Liver (tissue), 9 donors: ENCODE data around the gene METTL21C. TPM values are rescaled to one million over a fixed set of nuclear protein-coding genes. Genes with fewer than 3 reads are reported as not detected.

ENCODE experiments used
- DNase-seq: peaks from one replicate; pipeline ENCODE4 v3.0.0-alpha.2; 2017; ENCODE audit warnings: low spot score
- H3K27ac ChIP-seq, 2 donors: one replicate each; pipeline ENCODE4 v1.7.0; 2013; ENCODE audit warnings: inconsistent platforms in 2 of 2, low read length in 2 of 2, control low read depth in 1 of 2, low read depth in 1 of 2, mild to moderate bottlenecking in 1 of 2
- H3K27me3 ChIP-seq, 4 donors: one replicate each; pipeline versions ENCODE4 v1.6.1 to v1.7.0; 2013; ENCODE audit warnings: low read length in 3 of 4, inconsistent platforms in 1 of 4, mild to moderate bottlenecking in 1 of 4, moderate library complexity in 1 of 4; ENCODE audit not compliant: control insufficient read depth in 4 of 4, insufficient read depth in 4 of 4
- H3K36me3 ChIP-seq, 4 donors: one replicate each; pipeline versions ENCODE4 v1.6.1 to v1.7.0; 2013; ENCODE audit warnings: low read length in 3 of 4, mild to moderate bottlenecking in 3 of 4, low read depth in 1 of 4, moderate library complexity in 1 of 4; ENCODE audit not compliant: control insufficient read depth in 4 of 4, insufficient read depth in 3 of 4
- H3K4me1 ChIP-seq, 4 donors: one replicate each; pipeline versions ENCODE4 v1.6.1 to v1.7.0; 2013; ENCODE audit warnings: low read length in 3 of 4, mild to moderate bottlenecking in 3 of 4, moderate library complexity in 1 of 4; ENCODE audit not compliant: control insufficient read depth in 4 of 4, insufficient read depth in 4 of 4
- H3K4me3 ChIP-seq, 3 donors: one replicate each; pipeline versions ENCODE4 v1.6.1 to v1.7.0; 2013; ENCODE audit warnings: low read length in 3 of 3, control low read depth in 1 of 3, low read depth in 1 of 3, mild to moderate bottlenecking in 1 of 3
- H3K9ac ChIP-seq, 2 donors: one replicate each; pipeline ENCODE4 v1.7.0; 2013; ENCODE audit warnings: low read length in 2 of 2, mild to moderate bottlenecking in 2 of 2, moderate library complexity in 2 of 2, control low read depth in 1 of 2, low read depth in 1 of 2
- H3K9me3 ChIP-seq, 4 donors: one replicate each; pipeline versions ENCODE4 v1.6.1 to v1.7.0; 2013; ENCODE audit warnings: low read length in 3 of 4; ENCODE audit not compliant: control insufficient read depth in 4 of 4
- CTCF ChIP-seq: fragments of 150-350 bp; IDR thresholded peaks from 2 replicates; pipeline ENCODE4 v1.5.1; 2017; ENCODE audit warnings: improper control_type of control experiment, low read depth, low read length; ENCODE audit not compliant: missing input control
- EGR1 ChIP-seq, 2 donors: IDR thresholded peaks; 2 replicates each; pipeline ENCODE4 v1.6.1; 2016 to 2018; ENCODE audit warnings: antibody characterized with exemption in 2 of 2, low read depth in 2 of 2
- FOXA2 ChIP-seq: IDR thresholded peaks from 2 replicates; pipeline ENCODE4 v1.6.1; 2016; ENCODE audit warnings: antibody characterized with exemption
- GABPA ChIP-seq, 2 donors: IDR thresholded peaks in 1 of 2; conservative IDR thresholded peaks in 1 of 2; 2 replicates each; pipeline ENCODE4 v1.6.1; 2016; ENCODE audit warnings: antibody characterized with exemption in 2 of 2, mild to moderate bottlenecking in 1 of 2, moderate library complexity in 1 of 2
- HNF4A ChIP-seq, 2 donors: conservative IDR thresholded peaks; 2 replicates each; pipeline ENCODE4 v1.6.1; 2016; ENCODE audit warnings: antibody characterized with exemption in 2 of 2, mild to moderate bottlenecking in 2 of 2
- HNF4G ChIP-seq: IDR thresholded peaks from 2 replicates; pipeline ENCODE4 v1.6.1; 2016; ENCODE audit warnings: antibody characterized with exemption
- JUND ChIP-seq, 2 donors: IDR thresholded peaks; 2 replicates each; pipeline ENCODE4 v1.6.1; 2016; ENCODE audit warnings: antibody characterized with exemption in 2 of 2
- MAX ChIP-seq: IDR thresholded peaks from 2 replicates; pipeline ENCODE4 v1.6.1; 2016; ENCODE audit warnings: antibody characterized with exemption
- RXRA ChIP-seq, 2 donors: IDR thresholded peaks; 2 replicates each; pipeline ENCODE4 v1.6.1; 2017 to 2018; ENCODE audit warnings: antibody characterized with exemption in 2 of 2, mild to moderate bottlenecking in 1 of 2
- TAF1 ChIP-seq: conservative IDR thresholded peaks from 2 replicates; pipeline ENCODE4 v1.6.1; 2016; ENCODE audit warnings: antibody characterized with exemption, mild to moderate bottlenecking
- YY1 ChIP-seq: IDR thresholded peaks from 2 replicates; pipeline ENCODE4 v1.6.1; 2016; ENCODE audit warnings: antibody characterized with exemption, mild to moderate bottlenecking
- ZBTB33 ChIP-seq: IDR thresholded peaks from 2 replicates; pipeline ENCODE4 v1.6.1; 2016; ENCODE audit warnings: antibody characterized with exemption
- WGBS: extraction: QIAGEN DNeasy Blood & Tissue Kit; methylation state at CpG from one replicate; pipeline ENCODE4 v1.1.7; 2013; 5-methylcytosine and 5-hydroxymethylcytosine counted together
- polyA plus RNA-seq, 2 donors: library from polyadenylated mRNA; stranded (reverse) in 1 of 2; unstranded in 1 of 2; fragments of 200-250 nt in 1 of 2; fragments of >200 nt in 1 of 2; fragmentation: Nextera tagmentation in 1 of 2; extraction: Ambion mirVana in 1 of 2; gene quantifications; one replicate each; pipeline versions ENCODE4 v1.2.1 to v1.2.3, GENCODE V29; 2013 to 2015
- total RNA-seq, 2 donors: library from RNA; depleted of rRNA; stranded (reverse); fragments of >200 nt; gene quantifications; one replicate each; pipeline ENCODE4 v1.2.3, GENCODE V29; 2014
- TF ChIP-seq, protein P1 (sequence below): IDR thresholded peaks from 2 replicates; pipeline ENCODE4 v1.6.1; 2016; ENCODE audit warnings: antibody characterized with exemption
- TF ChIP-seq, protein P2 (sequence below): IDR thresholded peaks from 2 replicates; pipeline ENCODE4 v1.6.1; 2016; ENCODE audit warnings: antibody characterized with exemption, mild to moderate bottlenecking
- donor health status: healthy.
- donor health status: healthy.
- donor health status: healthy.
- donor health status: healthy.
- donor health status: healthy.

METTL21C gene
- total and polyA plus RNA-seq, 4 donors: 0.09 TPM; not detected in 3

DNA sequence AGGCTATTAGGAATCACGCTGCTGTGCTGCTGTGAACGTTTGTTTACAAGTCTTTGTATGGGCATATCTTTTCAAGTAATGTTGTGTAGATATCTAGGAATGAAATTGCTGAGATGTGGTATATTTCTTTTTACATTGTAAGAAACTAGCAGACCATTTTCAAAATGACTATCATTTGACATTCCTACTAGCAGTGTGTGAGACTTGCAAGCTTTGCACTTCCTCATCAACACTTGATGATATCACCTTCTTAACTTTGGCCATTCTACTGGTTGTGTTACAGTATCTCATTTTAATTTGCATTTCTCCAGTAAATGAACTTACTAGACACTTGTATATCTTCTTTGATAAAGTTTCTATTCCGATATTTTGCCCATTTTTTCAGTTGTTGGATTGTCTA is 12.1 kb downstream of the METTL21C start:
- no peaks in the 10 kb centered on the region for H3K27me3 ChIP-seq
- no peaks in the 10 kb centered on the region for H3K9me3 ChIP-seq
- H3K4me3 ChIP-seq: no peak overlapping the region
- TF ChIP-seq HNF4A (conservative IDR thresholded peaks at IDR 0.05): no peak
- no peak for TF ChIP-seq HNF4G
- TF ChIP-seq JUND (IDR thresholded peaks at IDR 0.05): no peak
- H3K36me3 ChIP-seq: peaks cover 0 to 13% (median 9%) of the 10 kb centered on the region in 4 donors
- DNase-seq: no peak
- WGBS: 74% methylated on average over 3 of the region's 3 CpGs
- no peak overlapping the region for H3K9ac ChIP-seq
- no peak overlapping the region for H3K27ac ChIP-seq
- H3K4me1 ChIP-seq: peaks cover 0 to 5% (median 0%) of the 10 kb centered on the region in 4 donors

DNA sequence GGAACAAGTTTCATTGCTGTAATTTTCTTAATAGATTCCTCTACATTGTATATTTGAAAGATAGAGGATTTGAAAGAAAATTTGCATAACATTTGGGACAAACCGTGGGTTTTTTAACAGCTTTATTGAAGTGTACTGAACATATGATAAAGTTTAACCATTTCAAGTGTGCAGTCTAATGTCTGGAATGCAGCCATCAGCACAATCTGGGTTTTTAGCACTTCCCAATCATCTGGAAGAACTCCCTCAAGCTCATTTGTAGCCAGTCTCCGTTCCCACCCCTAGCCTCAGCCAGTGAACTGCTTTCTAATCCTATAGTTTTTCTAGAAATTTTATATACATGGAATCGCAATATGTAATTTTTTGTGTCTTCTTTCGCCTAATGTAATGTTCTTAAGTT is 12.6 kb downstream of the METTL21C start:
- Histone ChIP-seq H3K9ac (no peak overlapping the region), H3K4me3 (no peak overlapping the region), H3K36me3 (peaks cover 0 to 19% (median 11%) of the 10 kb centered on the region in 4 donors), H3K27me3 (no peaks in the 10 kb centered on the region), H3K4me1 (peaks cover 0 to 5% (median 0%) of the 10 kb centered on the region in 4 donors), H3K9me3 (no peaks in the 10 kb centered on the region), H3K27ac (no peak overlapping the region)
- no peak for DNase-seq
- WGBS: 73% methylated on average over 4 of the region's 4 CpGs
- TF ChIP-seq HNF4A (conservative IDR thresholded peaks at IDR 0.05): no peak
- TF ChIP-seq, protein P1, sequence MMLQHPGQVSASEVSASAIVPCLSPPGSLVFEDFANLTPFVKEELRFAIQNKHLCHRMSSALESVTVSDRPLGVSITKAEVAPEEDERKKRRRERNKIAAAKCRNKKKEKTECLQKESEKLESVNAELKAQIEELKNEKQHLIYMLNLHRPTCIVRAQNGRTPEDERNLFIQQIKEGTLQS: no peak
- no peak for TF ChIP-seq RXRA (IDR thresholded peaks at IDR 0.05)
- TF ChIP-seq JUND (IDR thresholded peaks at IDR 0.05): no peak

- no peaks in the 10 kb centered on the region for H3K9me3 ChIP-seq
- H3K9ac ChIP-seq: no peak overlapping the region
- TF ChIP-seq HNF4A (conservative IDR thresholded peaks at IDR 0.05) (no peak), RXRA (IDR thresholded peaks at IDR 0.05) (no peak), FOXA2 (no peak), YY1 (no peak), GABPA (IDR thresholded peaks at IDR 0.05 in 1 of 2, conservative IDR thresholded peaks at IDR 0.05 in 1 of 2) (no peak), CTCF (no peak), MAX (no peak), ZBTB33 (no peak), EGR1 (IDR thresholded peaks at IDR 0.05; ENCODE audit: low read depth in 2 of 2) (no peak), TAF1 (no peak)
- TF ChIP-seq, protein P2, sequence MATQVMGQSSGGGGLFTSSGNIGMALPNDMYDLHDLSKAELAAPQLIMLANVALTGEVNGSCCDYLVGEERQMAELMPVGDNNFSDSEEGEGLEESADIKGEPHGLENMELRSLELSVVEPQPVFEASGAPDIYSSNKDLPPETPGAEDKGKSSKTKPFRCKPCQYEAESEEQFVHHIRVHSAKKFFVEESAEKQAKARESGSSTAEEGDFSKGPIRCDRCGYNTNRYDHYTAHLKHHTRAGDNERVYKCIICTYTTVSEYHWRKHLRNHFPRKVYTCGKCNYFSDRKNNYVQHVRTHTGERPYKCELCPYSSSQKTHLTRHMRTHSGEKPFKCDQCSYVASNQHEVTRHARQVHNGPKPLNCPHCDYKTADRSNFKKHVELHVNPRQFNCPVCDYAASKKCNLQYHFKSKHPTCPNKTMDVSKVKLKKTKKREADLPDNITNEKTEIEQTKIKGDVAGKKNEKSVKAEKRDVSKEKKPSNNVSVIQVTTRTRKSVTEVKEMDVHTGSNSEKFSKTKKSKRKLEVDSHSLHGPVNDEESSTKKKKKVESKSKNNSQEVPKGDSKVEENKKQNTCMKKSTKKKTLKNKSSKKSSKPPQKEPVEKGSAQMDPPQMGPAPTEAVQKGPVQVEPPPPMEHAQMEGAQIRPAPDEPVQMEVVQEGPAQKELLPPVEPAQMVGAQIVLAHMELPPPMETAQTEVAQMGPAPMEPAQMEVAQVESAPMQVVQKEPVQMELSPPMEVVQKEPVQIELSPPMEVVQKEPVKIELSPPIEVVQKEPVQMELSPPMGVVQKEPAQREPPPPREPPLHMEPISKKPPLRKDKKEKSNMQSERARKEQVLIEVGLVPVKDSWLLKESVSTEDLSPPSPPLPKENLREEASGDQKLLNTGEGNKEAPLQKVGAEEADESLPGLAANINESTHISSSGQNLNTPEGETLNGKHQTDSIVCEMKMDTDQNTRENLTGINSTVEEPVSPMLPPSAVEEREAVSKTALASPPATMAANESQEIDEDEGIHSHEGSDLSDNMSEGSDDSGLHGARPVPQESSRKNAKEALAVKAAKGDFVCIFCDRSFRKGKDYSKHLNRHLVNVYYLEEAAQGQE: no peak
- TF ChIP-seq, protein P1: no peak
- DNase-seq: no peak
- H3K4me3 ChIP-seq: no peak overlapping the region
- H3K4me1 ChIP-seq: peaks cover 0 to 5% (median 0%) of the 10 kb centered on the region in 4 donors
- H3K27ac ChIP-seq: no peak overlapping the region
- 72% methylated on average over 5 of the region's 5 CpGs for WGBS
- no peaks in the 10 kb centered on the region for H3K27me3 ChIP-seq
- peaks cover 0 to 29% (median 21%) of the 10 kb centered on the region in 4 donors for H3K36me3 ChIP-seq
Observed at GRCh38 chr13:102680842-102681740, 13.8 kb downstream of the METTL21C start.
